G401 (cell line): ENCODE data around the gene BACH1. TPM values are rescaled to one million over a fixed set of nuclear protein-coding genes. Genes with fewer than 3 reads are reported as not detected.
"Not testable (repeated sequence)": the region's sequence is repeated elsewhere in the genome, so short reads cannot be mapped to it uniquely, and the experiment has no call there.

Source experiments
- DNase-seq: peaks from one replicate; pipeline ENCODE4 v3.0.0-alpha.2; 2015; ENCODE audit warnings: low spot score
- in situ Hi-C: cut with HindIII; loops from 2 replicates; pipeline ENCODE4 v1.10.0; 2016; ENCODE audit warnings: low sequenced_read_pairs, mixed read lengths
- total RNA-seq: library from RNA; depleted of rRNA; stranded (reverse); fragments of >200 nt; shearing (Covaris generic); gene quantifications from 2 replicates; pipeline ENCODE4 v1.2.3, GENCODE V29; 2014; rRNA removed

Gene BACH1
- total RNA-seq: 25.7 and 45.2 TPM in 2 replicates

DNA sequence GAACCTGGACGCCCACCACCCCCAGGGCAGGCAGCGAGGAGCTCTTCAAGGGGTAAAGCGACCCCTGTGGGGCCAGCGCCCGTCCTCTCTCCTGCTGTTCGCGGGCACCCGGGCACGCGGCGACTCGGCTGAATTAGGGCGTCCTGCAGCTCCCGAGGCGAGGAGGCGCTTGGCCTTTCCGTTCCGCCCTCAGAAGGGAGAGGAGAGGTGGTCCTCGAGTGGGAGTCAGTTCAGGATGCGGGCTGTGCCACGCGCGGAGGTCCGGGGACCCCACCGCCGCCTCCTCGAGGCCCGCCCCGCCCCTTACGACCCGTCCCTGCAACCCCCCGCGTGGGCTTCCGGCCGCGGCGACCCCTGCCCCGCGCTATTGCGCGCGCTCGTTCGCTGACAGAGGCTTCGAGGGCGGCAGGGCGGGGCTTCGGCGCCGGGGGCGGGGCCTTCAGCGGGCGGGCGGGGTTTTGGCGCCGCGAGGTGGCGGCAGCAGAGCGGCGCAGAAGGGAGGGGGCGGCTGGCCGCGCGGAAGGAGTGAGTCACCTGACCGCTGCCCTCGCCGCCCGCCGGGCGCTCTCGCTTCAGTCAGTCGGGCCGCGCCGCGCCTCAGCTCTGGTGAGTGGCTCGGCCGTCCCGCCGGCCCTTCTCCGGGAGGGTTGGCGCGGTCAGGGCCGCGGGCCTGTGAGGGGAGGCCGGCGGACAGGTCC is at the start of gene BACH1:
TSS of gene BACH1 (plus strand) at position 575 of the 698 bp plus-strand sequence. CDS start 22,359 bp downstream, outside the sequence.
- DNase-seq: peak; percentile 83
- in situ Hi-C loops: no loop called here

DNA sequence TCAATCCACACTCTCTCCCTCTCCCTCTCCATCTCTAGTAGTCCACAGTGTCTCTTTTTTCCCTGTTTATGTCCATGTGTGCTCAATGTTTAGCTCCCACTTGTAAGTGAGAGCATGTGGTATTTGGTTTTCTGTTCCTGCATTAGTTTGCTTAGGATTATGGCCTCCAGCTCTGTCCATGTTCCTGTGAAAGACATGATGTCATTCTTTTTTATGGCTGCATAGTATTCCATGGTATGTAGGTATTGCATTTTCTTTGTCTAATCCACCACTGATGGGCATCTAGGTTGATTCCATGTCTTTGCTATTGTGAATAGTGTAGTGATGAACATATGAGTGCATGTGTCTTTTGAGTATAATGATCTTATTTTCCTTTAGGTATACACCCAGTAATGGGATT is 49.4 kb upstream of the BACH1 start:
- in situ Hi-C loops, DNase-seq: not testable (repeated sequence)

DNA sequence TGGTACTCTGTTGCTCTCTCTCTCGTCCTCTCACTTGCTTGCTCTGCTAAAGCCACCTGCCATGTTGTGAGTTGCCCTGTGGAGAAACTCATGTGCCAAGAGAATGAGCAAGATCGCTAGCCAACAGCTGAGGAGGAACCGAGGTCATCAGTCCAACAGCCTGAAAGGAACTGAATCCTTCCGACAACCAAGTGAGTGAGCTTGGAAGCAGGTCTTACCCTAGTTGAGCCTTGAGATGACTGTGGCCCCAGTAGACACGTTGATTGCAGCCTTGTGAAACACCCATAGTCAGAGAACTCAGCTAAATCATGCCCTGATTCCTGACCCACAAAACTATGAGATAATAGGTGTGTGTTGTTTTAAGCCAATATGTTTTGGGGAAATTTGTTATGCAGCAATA is 48.1 kb upstream of the BACH1 start:
- DNase-seq: no peak
- in situ Hi-C loops: no loop called here

DNA sequence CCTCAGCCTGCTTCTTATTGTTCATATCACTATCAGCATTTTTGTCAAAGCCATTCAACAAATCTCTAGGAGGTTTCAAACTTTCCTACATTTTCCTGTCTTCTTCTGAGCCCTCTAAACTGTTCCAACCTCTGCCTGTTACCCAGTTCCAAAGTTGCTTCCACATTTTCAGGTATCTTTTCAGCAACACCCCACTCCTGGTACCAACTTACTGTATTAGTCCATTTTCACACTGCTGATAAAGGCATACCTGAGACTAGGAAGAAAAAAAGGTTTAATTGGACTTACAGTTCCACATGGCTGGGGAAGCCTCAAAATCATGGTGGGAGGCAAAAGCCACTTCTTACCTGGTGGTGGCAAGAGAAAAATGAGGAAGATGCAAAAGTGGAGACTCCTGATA is 44.9 kb upstream of the BACH1 start:
- DNase-seq, in situ Hi-C loops: not testable (repeated sequence)

GRCh38 chr21:29254550-29254949 is 44.2 kb upstream of the BACH1 start:
- no peak for DNase-seq
- in situ Hi-C loops: no loop called here

DNA sequence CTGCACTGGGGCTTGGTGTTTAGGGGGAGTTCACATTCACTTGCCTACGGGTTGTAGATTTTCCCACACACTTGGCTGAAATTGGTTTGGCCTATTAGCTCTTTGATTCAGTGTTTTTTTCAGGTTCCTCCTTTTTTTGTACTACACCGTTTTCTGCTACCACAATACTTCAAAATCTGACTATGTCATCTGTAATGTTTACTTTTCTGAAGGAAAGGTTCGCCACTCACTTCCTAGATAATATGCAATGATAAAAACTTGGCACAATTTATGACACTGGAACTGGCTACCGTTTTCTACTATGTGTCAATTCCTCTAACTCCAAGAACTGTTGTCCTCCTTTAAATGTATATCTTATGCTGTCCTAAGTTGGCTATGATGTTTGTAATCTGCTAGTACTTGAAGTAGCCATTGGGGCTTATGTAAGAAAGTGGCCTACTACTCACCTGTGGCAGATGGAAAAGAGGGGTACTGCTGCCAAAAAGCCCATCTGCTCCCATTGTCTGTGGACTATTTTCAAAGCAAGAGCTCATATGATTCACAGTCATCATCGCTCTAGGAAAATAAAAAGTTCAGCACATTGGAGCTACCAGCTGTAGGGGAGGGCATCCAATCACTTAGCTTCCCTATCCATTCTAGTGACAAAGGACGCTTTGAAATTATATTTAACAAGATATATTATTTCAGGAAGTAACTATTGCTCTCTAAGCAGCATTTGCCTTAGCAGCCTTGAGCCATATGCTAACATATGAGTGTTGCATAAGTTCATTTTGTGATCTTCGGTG is 42.4 kb upstream of the BACH1 start:
- DNase-seq: peak; percentile 98
- in situ Hi-C loops: no loop called here

- in situ Hi-C loops: no loop called here
- no peak for DNase-seq
These were observed 41.0 kb upstream of the BACH1 start for GRCh38 chr21:29257701-29258100.

GRCh38 chr21:29258626-29259338 is 39.9 kb upstream of the BACH1 start:
- in situ Hi-C loops: no loop called here
- no peak for DNase-seq

- in situ Hi-C loops: no loop called here
- DNase-seq: no peak
These were observed 38.3 kb upstream of the BACH1 start for GRCh38 chr21:29260461-29260860.

DNA sequence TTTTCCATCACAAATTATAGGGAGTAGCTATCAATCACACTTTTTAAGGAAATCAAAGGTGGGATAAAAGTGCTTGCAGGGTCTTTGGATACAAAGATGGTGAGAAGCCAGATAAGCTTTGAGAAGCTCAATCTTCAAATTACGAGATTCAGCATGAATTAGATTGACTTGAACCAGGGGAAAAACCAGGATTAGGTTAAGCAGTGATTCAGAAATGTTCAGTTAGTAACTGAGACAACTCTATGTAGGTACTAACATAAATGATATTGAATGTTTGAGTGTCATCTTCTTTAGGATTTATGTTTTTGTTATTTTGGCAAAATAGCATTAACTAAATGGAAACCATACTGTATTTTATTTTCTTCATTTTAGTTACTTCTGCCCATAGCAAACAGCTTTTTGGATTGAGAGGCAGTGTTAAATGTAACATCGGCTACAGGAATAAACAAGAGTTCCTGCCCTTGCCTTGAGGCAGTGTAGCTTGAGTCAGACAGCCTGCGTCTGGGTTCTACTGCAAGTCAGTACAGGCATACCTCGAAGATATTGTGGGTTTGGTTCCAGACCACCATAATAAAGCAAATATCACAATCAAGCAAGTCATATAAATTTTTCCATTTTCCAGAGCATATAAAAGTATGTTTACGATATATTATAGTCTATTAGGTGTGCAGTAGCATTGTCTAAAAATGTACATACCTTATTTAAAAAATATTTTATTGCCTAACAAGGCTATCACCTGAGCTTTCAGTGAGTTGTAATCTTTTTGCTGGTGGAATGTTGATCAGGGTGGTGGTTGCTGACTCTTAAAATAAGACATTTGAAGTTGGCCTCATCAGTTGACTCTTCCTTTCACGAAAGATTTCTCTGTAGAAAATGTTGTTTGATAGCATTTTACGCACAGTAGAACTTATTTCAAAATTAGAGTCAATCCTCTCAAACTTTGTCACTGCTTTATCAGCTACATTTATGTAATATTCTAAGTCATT is 36.9 kb upstream of the BACH1 start:
- DNase-seq: no peak

GRCh38 chr21:29264721-29265120 is 34.0 kb upstream of the BACH1 start:
- in situ Hi-C loops: no loop called here
- no peak for DNase-seq

More for the DNA sequence above, 36.9 kb upstream of the BACH1 start:
- in situ Hi-C loops: no loop called here

DNA sequence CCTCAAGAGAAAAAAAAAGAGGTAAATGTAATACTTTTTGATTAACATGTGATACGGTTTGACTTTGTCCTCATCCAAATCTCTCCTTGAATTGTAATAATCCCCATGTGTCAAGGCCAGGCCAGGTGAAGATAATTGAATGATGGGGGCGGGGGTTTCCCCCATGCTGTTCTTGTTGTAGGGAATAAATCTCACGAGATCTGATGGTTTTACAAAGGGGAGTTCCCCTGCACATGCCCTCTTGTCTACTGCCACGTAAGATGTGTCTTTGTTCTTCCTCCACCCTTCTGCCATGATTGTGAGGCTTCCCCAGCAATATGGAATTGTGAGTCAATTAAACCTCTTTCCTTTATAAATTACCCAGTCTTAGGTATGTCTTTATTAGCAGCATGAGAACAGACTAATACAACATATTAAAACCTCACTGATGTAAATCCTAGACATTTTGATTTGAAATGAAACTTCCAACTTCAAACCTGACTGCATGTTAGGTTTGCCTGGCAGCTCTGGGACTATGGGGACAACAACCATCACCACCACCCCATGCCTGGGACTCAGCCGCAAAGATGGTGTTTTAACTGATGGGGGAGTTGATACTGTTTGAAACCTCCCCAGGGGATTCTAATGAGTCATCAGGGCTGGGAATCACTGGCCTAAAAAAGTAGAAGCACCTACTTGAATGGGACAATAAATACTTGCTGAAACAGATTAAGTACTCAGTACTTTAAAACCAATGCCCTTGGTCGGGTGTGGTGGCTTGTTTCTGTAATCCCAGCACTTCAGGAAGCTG is 32.8 kb upstream of the BACH1 start:
- DNase-seq: no peak
- in situ Hi-C loops: no loop called here

DNA sequence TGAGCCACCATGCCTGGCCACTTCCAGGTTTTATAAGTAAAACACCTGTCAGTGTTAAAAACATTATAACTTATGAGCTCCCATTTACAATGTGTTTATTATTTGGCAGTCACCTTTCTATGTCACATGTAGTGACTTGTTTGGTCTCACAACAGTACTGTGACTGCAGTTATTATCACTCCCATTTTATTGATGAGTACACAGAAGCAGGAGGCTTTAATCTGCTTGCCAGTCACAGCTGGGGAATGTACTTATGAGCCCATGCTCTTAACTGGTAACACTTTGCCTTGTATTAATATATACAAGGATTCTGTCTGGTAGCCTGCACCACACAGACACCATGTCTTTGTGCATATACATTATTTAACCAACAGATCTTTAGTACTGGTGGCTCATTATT is 31.1 kb upstream of the BACH1 start:
- in situ Hi-C loops: no loop called here
- no peak for DNase-seq

DNA sequence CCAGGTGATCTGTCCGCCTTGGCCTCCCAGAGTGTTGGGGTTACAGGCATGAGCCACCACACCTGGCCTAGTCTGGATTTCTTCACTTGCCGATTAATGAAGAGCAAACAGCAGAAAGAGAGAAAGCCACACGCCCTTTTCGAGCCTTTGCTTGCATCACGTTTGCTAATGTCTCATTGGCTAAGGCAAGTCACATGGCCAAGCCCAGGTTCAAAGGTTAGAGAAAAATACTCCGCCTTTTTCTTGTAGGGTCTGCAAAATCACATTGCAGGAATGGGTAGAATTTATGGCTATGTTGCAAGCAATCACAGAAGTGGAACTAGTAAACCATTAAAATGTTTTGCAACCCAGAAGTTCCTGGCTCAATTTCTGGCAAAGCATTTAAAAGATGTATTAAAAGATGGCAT is 26.8 kb upstream of the BACH1 start:
- no peak for DNase-seq
- in situ Hi-C loops: no loop called here

DNA sequence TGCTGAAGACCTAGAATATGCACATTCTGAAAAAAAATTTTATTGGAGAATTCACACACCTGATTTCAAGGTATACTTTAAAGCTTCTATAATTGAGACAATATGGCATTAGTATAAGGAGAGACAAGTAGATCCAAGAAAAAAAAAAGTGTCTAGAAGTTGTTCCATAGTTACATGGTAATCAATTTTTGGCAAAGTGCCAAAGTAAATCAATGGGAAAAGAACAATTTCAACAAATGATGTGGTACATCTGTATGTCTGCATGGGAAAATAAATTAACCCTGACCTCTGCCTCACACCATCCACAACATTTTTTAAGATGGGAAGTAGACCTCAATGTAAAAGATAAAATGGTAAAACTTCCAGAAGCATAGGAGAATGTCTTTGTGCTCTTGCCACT is 21.3 kb upstream of the BACH1 start:
- DNase-seq: no peak
- in situ Hi-C loops: no loop called here

DNA sequence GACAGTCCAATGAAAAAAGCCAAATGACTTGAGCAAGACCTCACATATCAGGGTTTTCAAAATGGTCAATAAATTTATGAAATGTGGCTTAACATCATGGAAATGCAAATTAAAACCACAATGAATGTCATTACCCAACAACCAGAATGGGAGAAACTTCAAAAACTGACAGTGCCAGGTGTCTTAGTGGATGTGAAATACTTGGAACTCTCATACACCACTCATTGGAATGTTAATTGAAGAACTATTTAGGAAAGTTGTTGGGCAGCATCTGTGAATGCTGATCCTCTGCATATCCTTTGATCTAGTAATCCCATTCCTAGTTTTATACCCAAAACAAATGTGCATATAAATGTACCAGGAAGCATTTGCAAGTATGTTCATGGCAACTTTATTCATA is 19.2 kb upstream of the BACH1 start:
- in situ Hi-C loops: no loop called here
- no peak for DNase-seq

- in situ Hi-C loops, DNase-seq: not testable (repeated sequence)
These were observed 16.9 kb upstream of the BACH1 start for GRCh38 chr21:29281801-29282200.

DNA sequence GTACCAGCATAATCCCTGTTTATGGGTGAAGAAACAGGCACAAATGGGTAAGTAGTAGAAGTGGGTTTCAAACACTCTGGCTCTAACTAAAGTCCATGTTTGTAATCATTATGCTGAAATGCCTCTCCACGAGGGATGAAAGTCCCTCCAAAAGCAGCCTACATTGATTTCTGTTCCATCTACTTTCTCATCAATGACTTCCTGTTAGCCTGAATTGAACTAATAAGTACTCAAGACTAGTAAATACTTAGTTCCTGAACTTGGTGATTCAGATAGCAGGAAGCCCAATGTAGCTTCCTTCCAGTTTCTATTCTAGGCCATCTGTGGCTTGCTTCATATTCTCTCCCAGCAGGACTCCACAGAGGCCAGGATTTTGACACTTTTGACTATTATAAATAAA is 11.3 kb upstream of the BACH1 start:
- in situ Hi-C loops: no loop called here
- no peak for DNase-seq
